H1 (cell line): ENCODE measurements around the gene RPL23. TPM values are rescaled to one million over a fixed set of nuclear protein-coding genes. Genes with fewer than 3 reads are reported as not detected.

ENCODE experiments used
- CTCF ChIA-PET: fragments of 300-600 bp; sonication (Branson Sonifier 250); formaldehyde crosslinking; loops from one replicate; lab custom pipeline; 2021; ENCODE audit not compliant: partially characterized antibody; lab: Charles Lee
- POLR2A ChIA-PET: fragments of 300-600 bp; sonication (Branson Sonifier 250); formaldehyde crosslinking; loops from one replicate; lab custom pipeline; 2021; ENCODE audit warnings: inconsistent platforms; ENCODE audit not compliant: partially characterized antibody; lab: Charles Lee
- DNase-seq, 2 experiments: peaks; one replicate each; pipeline versions ENCODE4 v3.0.0 to v3.0.0-alpha.2; 2010 to 2022; ENCODE audit warnings: low spot score in 2 of 2, low read depth in 1 of 2, mixed read lengths in 1 of 2
- FAIRE-seq: peaks from 2 replicates; lab custom pipeline; 2011; peaks lifted over from hg19 to GRCh38; lab: Jason Lieb, UNC
- H2AFZ ChIP-seq: 2 replicates; pipeline ENCODE4 v1.8.1; 2012; ENCODE audit warnings: low read length, inconsistent platforms
- H2AK5ac ChIP-seq: 2 replicates; pipeline ENCODE4 v1.6.1; 2013; ENCODE audit warnings: low read depth, low read length
- H2BK120ac ChIP-seq: replicated peaks from 2 replicates; pipeline ENCODE3; 2013; ENCODE audit warnings: low read depth, low read length, inconsistent platforms
- H2BK12ac ChIP-seq: 2 replicates; pipeline ENCODE4 v1.6.1; 2013; ENCODE audit warnings: low read depth, low read length
- H2BK15ac ChIP-seq: 2 replicates; pipeline ENCODE4 v1.6.1; 2013; ENCODE audit warnings: low read length
- H2BK20ac ChIP-seq: 2 replicates; pipeline ENCODE4 v1.6.1; 2013; ENCODE audit warnings: low read length
- H2BK5ac ChIP-seq: 2 replicates; pipeline ENCODE4 v1.6.1; 2013; ENCODE audit warnings: low read depth, low read length
- H3K14ac ChIP-seq: 2 replicates; pipeline ENCODE4 v1.6.1; 2013; ENCODE audit warnings: inconsistent platforms; ENCODE audit not compliant: insufficient read length
- H3K18ac ChIP-seq: 2 replicates; pipeline ENCODE4 v1.6.1; 2013; ENCODE audit warnings: low read length; ENCODE audit errors: extremely low read depth
- H3K23ac ChIP-seq: 2 replicates; pipeline ENCODE4 v1.6.1; 2013; ENCODE audit warnings: inconsistent platforms; ENCODE audit not compliant: insufficient read length
- H3K23me2 ChIP-seq: 2 replicates; pipeline ENCODE4 v1.6.1; 2013; ENCODE audit warnings: low read depth, low read length
- H3K27ac ChIP-seq: 2 replicates; pipeline ENCODE4 v1.6.1; 2011; ENCODE audit warnings: low read depth, low read length, inconsistent platforms
- H3K27me3 ChIP-seq, 4 experiments: replicated peaks in 1 of 4; 1 replicate in 1 of 4; 2 replicates in 3 of 4; pipeline versions ENCODE4 v1.6.1 to v1.8.1; 2011 to 2013; ENCODE audit warnings: low read length in 3 of 4, mild to moderate bottlenecking in 3 of 4, inconsistent platforms in 2 of 4, mixed read lengths in 2 of 4, moderate library complexity in 1 of 4; ENCODE audit not compliant: control insufficient read depth in 3 of 4, insufficient read depth in 3 of 4; ENCODE audit errors: extremely low read depth in 1 of 4
- H3K36me3 ChIP-seq, 4 experiments: 2 replicates each; pipeline versions ENCODE4 v1.6.1 to v1.8.1; 2011 to 2013; ENCODE audit warnings: mild to moderate bottlenecking in 4 of 4, low read length in 3 of 4, moderate library complexity in 2 of 4, control low read depth in 1 of 4, inconsistent platforms in 1 of 4; ENCODE audit not compliant: insufficient read depth in 4 of 4, control insufficient read depth in 2 of 4
- H3K4ac ChIP-seq: replicated peaks from 2 replicates; pipeline ENCODE3; 2013; ENCODE audit warnings: low read length, low read depth, mixed read lengths, inconsistent platforms; ENCODE audit not compliant: insufficient read length
- H3K4me1 ChIP-seq, 4 experiments: replicated peaks in 1 of 4; 1 replicate in 1 of 4; 2 replicates in 3 of 4; pipeline versions ENCODE4 v1.6.1 to v1.8.1; 2011 to 2013; ENCODE audit warnings: low read length in 3 of 4, inconsistent platforms in 2 of 4, mixed read lengths in 1 of 4; ENCODE audit not compliant: insufficient read depth in 4 of 4, control insufficient read depth in 3 of 4
- H3K4me2 ChIP-seq, 2 experiments: 2 replicates each; pipeline versions ENCODE4 v1.6.1 to v1.8.1; 2011 to 2013; ENCODE audit warnings: low read depth in 2 of 2, low read length in 2 of 2, control low read depth in 1 of 2, inconsistent platforms in 1 of 2, mild to moderate bottlenecking in 1 of 2; ENCODE audit not compliant: insufficient read depth in 1 of 2
- H3K4me3 ChIP-seq, 4 experiments: fragments of 200-600, 300-600 bp in 1 of 4; sonication (generic), shearing (Covaris generic), sonication (Bioruptor Twin) in 1 of 4; 2 replicates each; pipeline versions ENCODE4 v1.5.1 to v1.8.1; 2011 to 2016; ENCODE audit warnings: low read length in 4 of 4, low read depth in 3 of 4, control low read depth in 2 of 4, inconsistent platforms in 2 of 4, mild to moderate bottlenecking in 2 of 4, mixed read lengths in 1 of 4, moderate library complexity in 1 of 4; ENCODE audit not compliant: insufficient read depth in 2 of 4; ENCODE audit errors: extremely low read depth in 1 of 4
- H3K56ac ChIP-seq: replicated peaks from 2 replicates; pipeline ENCODE3; 2013; ENCODE audit warnings: low read depth, mild to moderate bottlenecking, mixed read lengths, low read length, inconsistent platforms; ENCODE audit not compliant: insufficient read length
- H3K79me1 ChIP-seq: 2 replicates; pipeline ENCODE4 v1.6.1; 2013; ENCODE audit warnings: low read depth, low read length, control low read depth
- H3K79me2 ChIP-seq, 2 experiments: 2 replicates each; pipeline versions ENCODE4 v1.6.1 to v1.8.1; 2012 to 2013; ENCODE audit warnings: low read length in 2 of 2, mild to moderate bottlenecking in 2 of 2, inconsistent platforms in 1 of 2; ENCODE audit not compliant: insufficient read depth in 2 of 2, control insufficient read depth in 1 of 2
- H3K9ac ChIP-seq, 4 experiments: replicated peaks in 1 of 4; 1 replicate in 1 of 4; 2 replicates in 3 of 4; pipeline versions ENCODE4 v1.6.1 to v1.8.1; 2011 to 2013; ENCODE audit warnings: low read depth in 3 of 4, low read length in 3 of 4, control low read depth in 2 of 4, mild to moderate bottlenecking in 2 of 4, moderate library complexity in 2 of 4, inconsistent platforms in 1 of 4; ENCODE audit errors: extremely low read depth in 1 of 4
- H3K9me3 ChIP-seq, 2 experiments: 2 replicates each; pipeline versions ENCODE4 v1.6.1 to v1.8.1; 2012 to 2013; ENCODE audit warnings: mild to moderate bottlenecking in 2 of 2, moderate library complexity in 2 of 2, control low read depth in 1 of 2, inconsistent platforms in 1 of 2, low read depth in 1 of 2, low read length in 1 of 2, mixed read lengths in 1 of 2; ENCODE audit not compliant: insufficient read depth in 2 of 2
- H4K20me1 ChIP-seq, 2 experiments: replicated peaks in 1 of 2; 2 replicates each; pipeline versions ENCODE3 to v1.8.1; 2011 to 2013; ENCODE audit warnings: inconsistent platforms in 2 of 2, low read length in 2 of 2, mild to moderate bottlenecking in 1 of 2; ENCODE audit not compliant: insufficient read depth in 2 of 2, control insufficient read depth in 1 of 2
- H4K5ac ChIP-seq: 2 replicates; pipeline ENCODE4 v1.6.1; 2013; ENCODE audit warnings: low read length, low read depth, mixed read lengths, inconsistent platforms; ENCODE audit not compliant: insufficient read length
- H4K8ac ChIP-seq: 2 replicates; pipeline ENCODE4 v1.8.0; 2013; ENCODE audit warnings: mild to moderate bottlenecking, moderate library complexity, low read length, inconsistent platforms; ENCODE audit not compliant: insufficient read depth; ENCODE audit errors: extremely low read depth
- H4K91ac ChIP-seq: replicated peaks from 2 replicates; pipeline ENCODE3; 2013; ENCODE audit warnings: low read length, mixed read lengths, inconsistent platforms; ENCODE audit not compliant: insufficient read length
- ASH2L ChIP-seq: fragments of 200-600, 300-600 bp; sonication (generic); IDR thresholded peaks from one replicate; pipeline ENCODE4 v1.7.1; 2017; ENCODE audit warnings: low read length
- EP300 ChIP-seq, 2 experiments: IDR thresholded peaks; 1 replicate in 1 of 2; 2 replicates in 1 of 2; pipeline ENCODE4 v1.6.1; 2011 to 2012; ENCODE audit warnings: low read depth in 2 of 2, low read length in 2 of 2, mild to moderate bottlenecking in 2 of 2, borderline replicate concordance in 1 of 2, inconsistent platforms in 1 of 2, moderate library complexity in 1 of 2
- KDM5A ChIP-seq: fragments of 200-600 bp; IDR thresholded peaks from 2 replicates; pipeline ENCODE4 v1.7.1; 2012; ENCODE audit warnings: mild to moderate bottlenecking, low read length, inconsistent platforms, mixed read lengths
- NRF1 ChIP-seq: IDR thresholded peaks from 2 replicates; pipeline ENCODE4 v1.6.1; 2011; ENCODE audit warnings: mild to moderate bottlenecking, low read depth, low read length, improper control_type of control experiment
- POLR2AphosphoS5 ChIP-seq: IDR thresholded peaks from 2 replicates; pipeline ENCODE4 v1.6.1; 2011; ENCODE audit warnings: low read depth, low read length
- RBBP5 ChIP-seq: IDR thresholded peaks from 2 replicates; pipeline ENCODE4 v1.7.1; 2012; ENCODE audit warnings: low read depth, mild to moderate bottlenecking, inconsistent platforms, low read length, moderate library complexity, borderline replicate concordance
- SAP30 ChIP-seq: fragments of 300-600 bp; sonication (generic); IDR thresholded peaks from 2 replicates; pipeline ENCODE4 v1.7.1; 2012; ENCODE audit warnings: low read length, moderate library complexity, mild to moderate bottlenecking, inconsistent platforms; ENCODE audit not compliant: insufficient read depth, insufficient replicate concordance
- SRF ChIP-seq: IDR thresholded peaks from 2 replicates; pipeline ENCODE4 v1.6.1; 2011; ENCODE audit warnings: mild to moderate bottlenecking, low read depth, low read length, moderate library complexity
- TBP ChIP-seq: IDR thresholded peaks from 2 replicates; pipeline ENCODE4 v1.6.1; 2011; ENCODE audit warnings: low read depth, low read length, improper control_type of control experiment
- ZNF274 ChIP-seq: IDR thresholded peaks from 2 replicates; pipeline ENCODE4 v1.7.0; 2012; ENCODE audit warnings: low read length, borderline replicate concordance; ENCODE audit errors: extremely low read depth
- WGBS, 2 experiments: shearing (Covaris generic) in 1 of 2; methylation state at CpG; one replicate each; pipeline versions ENCODE4 v1.1.6 to v1.1.7; 2013 to 2015; ENCODE audit warnings: low lambda C conversion rate in 2 of 2, mixed read lengths in 2 of 2, inconsistent platforms in 1 of 2, low coverage in 1 of 2, missing lambda C conversion rate in 1 of 2; ENCODE audit not compliant: insufficient replicate concordance in 2 of 2, insufficient coverage in 1 of 2, insufficient read length in 1 of 2; ENCODE audit errors: extremely low coverage in 1 of 2, missing lambda C conversion rate in 1 of 2; 5-methylcytosine and 5-hydroxymethylcytosine counted together
- polyA plus RNA-seq, 7 experiments: library from polyadenylated mRNA; depleted of rRNA in 3 of 7; stranded (reverse) in 5 of 7; unstranded in 2 of 7; fragments of >200 nt in 5 of 7; fragments of 200-250 nt in 2 of 7; gene quantifications; 1 replicate in 5 of 7; 2 replicates in 1 of 7; 4 replicates in 1 of 7; pipeline versions ENCODE4 v1.2.1 to v1.2.3, GENCODE V29; 2011 to 2013; ENCODE audit warnings: missing spikeins in 2 of 7, mixed read lengths in 2 of 7
- total RNA-seq: library from RNA; stranded (reverse); fragmentation: NEBNext Ultra II Directional; extraction: Animal tissue kit (Norgen Biotek cat#: 25700); gene quantifications from 2 replicates; pipeline ENCODE4 v1.2.1, GENCODE V29; 2021
- TF ChIP-seq, protein P1 (sequence below): IDR thresholded peaks from 2 replicates; pipeline ENCODE4 v1.6.1; 2012; ENCODE audit warnings: inconsistent platforms
- TF ChIP-seq, protein P2 (sequence below): IDR thresholded peaks from 2 replicates; pipeline ENCODE4 v1.6.1; 2012; ENCODE audit warnings: inconsistent platforms

Gene RPL23
- total and polyA plus RNA-seq, 2 of the 8 experiments (the other 6 are each of a cell fraction or from before 2014, with no cell fraction given), result 2,148 to 2,502 TPM

DNA sequence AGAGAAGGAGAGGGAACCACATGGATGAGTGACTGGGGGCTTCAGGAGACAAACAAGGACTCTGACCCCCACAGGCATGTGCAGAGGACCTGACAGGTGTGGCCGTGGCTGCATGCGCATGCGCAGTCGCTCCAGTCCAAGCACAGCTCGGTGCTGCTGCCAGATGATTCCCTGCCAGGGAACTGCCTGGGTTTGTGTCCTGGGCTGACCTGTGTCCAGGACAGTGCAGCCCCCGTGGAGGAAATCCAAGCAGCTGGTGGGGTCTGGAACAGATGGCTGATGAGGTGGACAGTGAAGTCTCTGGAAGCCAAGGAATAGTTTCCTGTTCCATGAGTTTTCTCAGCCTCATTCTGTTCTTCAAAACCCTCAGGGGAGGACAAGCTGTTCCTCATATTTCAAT lies 43.7 kb upstream of the RPL23 start:
- no peak overlapping the region for H3K9ac ChIP-seq
- no peak overlapping the region for H2BK12ac ChIP-seq
- DNase-seq (no peak), FAIRE-seq (no peak)
- H4K20me1 ChIP-seq, result peaks cover 0 to 8% of the 10 kb centered on the region in 2 experiments
- no peak overlapping the region for H2AK5ac ChIP-seq
- no peak overlapping the region; the same call in 1 of the 2 replicates for H4K8ac ChIP-seq
- H3K27me3 ChIP-seq, result no peaks in the 10 kb centered on the region
- no peaks in the 10 kb centered on the region for H3K9me3 ChIP-seq
- no peak overlapping the region for H3K4me3 ChIP-seq
- no peak overlapping the region for H3K27ac ChIP-seq
- no peak overlapping the region for H3K56ac ChIP-seq
- H3K79me1 ChIP-seq, result no peaks in the 10 kb centered on the region; the same call in 1 of the 2 replicates
- peaks cover 0 to 12% (median 5%) of the 10 kb centered on the region in 4 experiments; a peak in 6 of 7 replicates for H3K4me1 ChIP-seq
- H2BK20ac ChIP-seq, result no peak overlapping the region
- ChIA-PET CTCF (interaction anchor here (1.1 to 1.8 kb wide), 6 partner anchors 10 to 338 kb away, joined by 3 to 5 read pairs (median 4); no protein-coding TSS in a partner anchor), POLR2A (interaction anchor here (1.3 to 4.0 kb wide), 7 partner anchors 9 to 48 kb away, joined by 3 to 16 read pairs (median 4); partner anchors contain the start of genes LASP1 and RPL23)
- no peak overlapping the region for H4K91ac ChIP-seq
- H3K4ac ChIP-seq, result no peak overlapping the region
- H2BK120ac ChIP-seq, result no peak overlapping the region
- no peak overlapping the region for H2AFZ ChIP-seq
- no peak overlapping the region for H3K23ac ChIP-seq
- H4K5ac ChIP-seq, result no peak overlapping the region
- no peaks in the 10 kb centered on the region for H3K79me2 ChIP-seq
- H3K4me2 ChIP-seq, result no peak overlapping the region
- no peak overlapping the region for H2BK5ac ChIP-seq
- no peak overlapping the region for H3K18ac ChIP-seq
- H3K23me2 ChIP-seq, result no peaks in the 10 kb centered on the region
- no peak overlapping the region for H2BK15ac ChIP-seq
- 96% methylated on average over 6 of the region's 6 CpGs; no CpG with 5 or more reads in 1 of the 2 experiments for WGBS, 2 experiments
- no peak overlapping the region for H3K14ac ChIP-seq
- H3K36me3 ChIP-seq, result peaks cover 4 to 21% (median 12%) of the 10 kb centered on the region in 4 experiments; a peak in 6 of 8 replicates
- no peak for TF ChIP-seq KDM5A
- no peak for TF ChIP-seq ASH2L
- TF ChIP-seq EP300 (IDR thresholded peaks at IDR 0.05; ENCODE audit: borderline replicate concordance in 1 of 2, low read depth in 2 of 2, low read length in 2 of 2), result no peak
- TF ChIP-seq SRF, result no peak
- TF ChIP-seq RBBP5, result no peak
- TF ChIP-seq SAP30, result no peak
- TF ChIP-seq NRF1, result no peak
- no peak for TF ChIP-seq ZNF274
- no peak for TF ChIP-seq POLR2AphosphoS5
- no peak for TF ChIP-seq TBP
- TF ChIP-seq, protein P1, sequence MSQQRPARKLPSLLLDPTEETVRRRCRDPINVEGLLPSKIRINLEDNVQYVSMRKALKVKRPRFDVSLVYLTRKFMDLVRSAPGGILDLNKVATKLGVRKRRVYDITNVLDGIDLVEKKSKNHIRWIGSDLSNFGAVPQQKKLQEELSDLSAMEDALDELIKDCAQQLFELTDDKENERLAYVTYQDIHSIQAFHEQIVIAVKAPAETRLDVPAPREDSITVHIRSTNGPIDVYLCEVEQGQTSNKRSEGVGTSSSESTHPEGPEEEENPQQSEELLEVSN, result no peak
- TF ChIP-seq, protein P2, sequence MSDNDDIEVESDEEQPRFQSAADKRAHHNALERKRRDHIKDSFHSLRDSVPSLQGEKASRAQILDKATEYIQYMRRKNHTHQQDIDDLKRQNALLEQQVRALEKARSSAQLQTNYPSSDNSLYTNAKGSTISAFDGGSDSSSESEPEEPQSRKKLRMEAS, result no peak
